Activated effector memory CD4-positive, alpha-beta T cell treated with Interleukin-2 at 50 U/mL for 16 hours (primary cell): ENCODE measurements around the gene KRT79.

Source experiments
- DNase-seq: peaks from one replicate; pipeline ENCODE4 v3.0.0-alpha.2; 2020

KRT79 gene

DNA sequence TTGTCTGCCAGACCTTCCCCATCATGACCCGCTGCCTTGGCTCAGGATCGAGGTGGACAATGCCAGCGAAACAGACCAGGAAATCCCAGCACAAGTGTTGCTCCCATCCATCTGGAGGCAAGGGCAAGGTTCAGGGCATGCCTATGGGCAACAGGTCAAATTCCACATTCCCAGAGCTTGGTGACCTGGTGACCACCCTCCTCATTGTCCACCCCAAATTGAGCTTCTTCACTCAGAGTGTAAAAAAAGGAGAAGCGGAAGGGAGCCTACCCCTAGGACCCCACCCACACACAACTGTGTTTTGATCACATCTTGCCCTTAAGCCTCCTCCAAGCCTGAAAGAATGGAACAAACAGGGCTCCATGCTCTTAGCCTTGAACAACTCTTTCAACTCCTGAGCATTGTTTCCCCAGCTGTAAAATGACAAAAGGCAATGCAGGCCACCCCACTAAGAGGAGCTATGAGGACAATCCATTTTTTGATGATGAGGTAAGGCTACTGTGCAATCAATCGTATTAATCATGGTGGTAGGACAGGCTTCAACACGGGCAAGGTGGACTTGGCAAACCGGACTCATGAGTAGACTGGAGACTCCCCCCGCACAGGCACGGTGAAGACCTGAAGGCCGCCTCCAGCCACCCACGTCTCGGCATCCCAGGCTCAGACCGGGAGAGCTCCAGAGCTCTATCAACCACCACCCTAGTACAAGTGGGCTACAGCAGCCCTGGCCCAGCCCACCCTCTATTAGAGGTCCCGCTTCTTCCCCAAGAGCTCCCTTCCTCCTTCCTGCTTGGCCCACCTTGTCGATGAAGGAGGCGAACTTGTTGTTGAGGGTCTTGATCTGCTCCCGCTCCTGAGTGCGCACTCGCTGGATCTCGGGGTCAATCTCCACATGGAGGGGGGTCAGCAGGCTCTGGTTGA is 866 bp downstream of the KRT79 start:
- DNase-seq, result no peak

DNA sequence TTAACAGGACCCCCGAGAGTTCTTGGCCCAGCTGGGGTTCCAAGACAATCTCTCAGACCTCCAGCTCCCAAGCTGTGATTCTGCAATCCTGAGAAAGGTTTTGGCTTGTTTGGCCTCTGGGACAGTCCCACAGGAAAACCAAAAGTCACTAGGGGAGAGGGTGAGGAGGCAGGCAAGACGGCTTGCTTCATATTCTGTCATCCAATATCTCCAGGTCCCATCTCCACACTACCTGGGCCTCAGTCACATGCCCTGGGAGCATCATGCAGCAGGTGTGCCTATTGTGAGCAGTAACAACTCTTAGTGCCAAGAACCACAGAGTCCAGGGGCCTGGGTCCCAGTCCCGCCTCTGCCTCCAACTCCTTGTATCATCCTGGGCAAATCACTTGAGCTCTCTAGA is 1.7 kb downstream of the KRT79 start:
- no peak for DNase-seq

DNA sequence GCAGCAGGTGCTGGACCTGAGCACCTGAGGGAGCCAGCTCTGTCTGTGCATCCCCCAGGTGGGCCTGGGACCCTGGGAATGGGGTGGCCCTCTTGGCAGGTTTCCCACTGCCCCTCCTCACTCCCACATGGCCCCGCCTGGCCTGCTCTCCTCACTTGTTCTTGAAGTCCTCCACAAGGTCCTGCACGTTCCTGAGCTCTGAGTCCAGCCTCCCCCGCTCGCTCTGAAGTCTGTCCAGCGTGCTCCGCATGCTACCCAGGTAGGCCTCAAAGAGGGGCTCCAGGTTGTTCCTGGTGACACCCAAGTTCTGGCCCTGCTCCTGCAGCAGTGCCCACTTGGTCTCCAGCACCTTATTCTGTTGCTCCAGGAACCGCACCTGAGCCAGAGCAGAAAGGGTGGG is 2.9 kb downstream of the KRT79 start:
- DNase-seq, result no peak

GRCh38 chr12:52829986-52830770 is 3.9 kb downstream of the KRT79 start:
- no peak for DNase-seq

- DNase-seq, result no peak
Observed at GRCh38 chr12:52828591-52829021, 5.5 kb downstream of the KRT79 start.

- no peak for DNase-seq
Observed at GRCh38 chr12:52828156-52828555, 6.0 kb downstream of the KRT79 start.

DNA sequence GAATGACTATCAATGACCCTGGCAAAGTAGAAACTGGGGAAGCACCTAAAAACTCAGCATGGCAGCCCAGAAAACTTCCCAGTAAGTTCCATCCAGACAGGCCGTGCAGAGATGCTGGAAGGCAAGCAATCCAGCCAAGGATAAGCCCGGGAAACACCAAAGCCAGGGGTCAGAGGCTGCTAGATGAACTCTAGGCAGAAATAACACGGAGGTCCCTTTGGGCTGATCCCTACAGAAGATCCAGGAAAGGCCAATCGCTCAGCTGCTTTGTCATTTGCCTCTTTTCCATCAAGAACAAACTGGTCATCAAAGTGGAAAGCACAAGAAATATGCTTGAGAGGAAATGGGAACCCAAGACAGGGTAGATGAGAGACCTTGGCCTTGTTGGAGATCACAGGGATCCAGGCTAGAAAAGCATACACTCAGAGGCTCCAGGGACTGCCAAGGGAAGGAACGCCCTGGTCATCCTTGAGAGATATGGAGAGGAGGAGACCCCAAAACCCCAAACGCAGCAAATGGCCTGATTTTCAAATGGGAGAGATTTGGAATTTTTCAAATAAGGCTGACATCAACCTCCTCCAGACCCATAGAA is 6.5 kb downstream of the KRT79 start:
- no peak for DNase-seq

DNA sequence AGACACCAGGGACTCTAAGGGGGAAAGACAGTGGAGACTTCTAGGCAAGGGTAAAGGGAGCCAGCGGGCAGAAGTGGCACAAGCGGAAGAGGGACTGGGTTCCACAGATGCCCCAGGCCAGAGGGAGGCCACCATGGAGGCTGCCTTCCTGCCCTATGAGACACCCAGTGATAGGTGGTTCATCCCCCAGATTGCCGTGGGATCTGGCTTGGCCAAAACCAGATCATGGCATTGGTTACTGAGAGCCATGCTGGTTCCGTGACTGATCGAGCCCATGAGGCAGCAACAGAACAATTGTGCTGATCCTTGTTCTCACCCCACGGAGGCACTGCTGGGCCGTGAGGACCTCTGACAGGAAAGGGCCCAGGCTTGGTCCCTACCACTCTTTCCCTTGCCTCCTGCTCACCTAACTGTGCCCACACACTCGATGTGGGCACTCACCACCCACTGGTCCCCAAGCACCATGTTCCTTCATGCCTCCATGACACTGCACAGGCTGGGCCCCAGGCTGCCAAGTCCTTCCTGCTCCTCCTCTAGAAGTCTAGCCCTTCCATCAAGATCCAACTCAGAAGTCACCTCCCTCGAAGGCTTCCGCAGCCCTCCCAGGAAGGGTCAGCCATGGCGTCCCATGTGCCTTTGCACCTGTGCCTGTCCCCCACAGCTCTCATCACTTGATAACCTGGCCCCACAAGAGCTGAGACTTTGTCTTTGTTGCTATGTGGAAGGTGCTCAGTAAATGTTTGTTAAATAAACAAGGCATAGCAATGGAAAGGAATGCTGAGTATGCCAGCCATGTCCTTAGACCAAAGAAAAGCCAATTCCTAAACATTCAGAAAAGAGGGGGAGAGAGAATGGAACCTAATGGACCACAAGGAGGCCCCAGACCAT is 7.3 kb downstream of the KRT79 start:
- no peak for DNase-seq

- DNase-seq, result no peak
Observed at GRCh38 chr12:52825961-52826360, 8.2 kb downstream of the KRT79 start.

DNA sequence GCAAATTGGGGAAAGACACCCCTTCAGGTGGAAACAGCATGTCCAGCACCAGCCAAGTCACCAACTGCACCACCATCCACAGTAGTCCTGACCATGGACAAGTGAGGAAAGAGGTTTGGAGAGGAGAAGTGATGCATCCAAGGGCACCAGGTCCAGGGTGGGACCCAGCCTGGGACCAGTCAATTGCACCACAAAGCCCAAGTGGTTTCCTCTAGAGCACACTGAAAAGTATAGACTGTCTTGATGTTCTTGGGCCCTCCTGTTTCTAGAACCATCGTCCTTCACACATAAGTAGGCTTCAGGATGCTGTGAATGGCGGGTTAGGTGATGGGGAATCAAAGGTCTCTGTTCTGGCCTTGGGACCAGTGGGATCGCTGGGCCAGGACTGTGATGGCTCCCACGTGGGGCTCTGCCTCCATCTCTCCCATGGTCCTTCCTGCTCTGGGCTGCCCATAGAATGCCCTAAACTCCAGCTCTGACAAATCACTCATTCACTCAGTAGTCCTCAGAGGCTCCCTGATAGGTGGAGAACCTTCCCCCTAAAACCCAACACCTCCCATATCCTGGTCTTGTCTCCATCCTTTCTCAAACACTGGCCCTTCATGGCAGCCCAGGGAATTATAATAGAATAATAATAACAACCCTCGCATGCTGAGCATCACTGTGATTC is 9.2 kb downstream of the KRT79 start:
- DNase-seq, result no peak

DNA sequence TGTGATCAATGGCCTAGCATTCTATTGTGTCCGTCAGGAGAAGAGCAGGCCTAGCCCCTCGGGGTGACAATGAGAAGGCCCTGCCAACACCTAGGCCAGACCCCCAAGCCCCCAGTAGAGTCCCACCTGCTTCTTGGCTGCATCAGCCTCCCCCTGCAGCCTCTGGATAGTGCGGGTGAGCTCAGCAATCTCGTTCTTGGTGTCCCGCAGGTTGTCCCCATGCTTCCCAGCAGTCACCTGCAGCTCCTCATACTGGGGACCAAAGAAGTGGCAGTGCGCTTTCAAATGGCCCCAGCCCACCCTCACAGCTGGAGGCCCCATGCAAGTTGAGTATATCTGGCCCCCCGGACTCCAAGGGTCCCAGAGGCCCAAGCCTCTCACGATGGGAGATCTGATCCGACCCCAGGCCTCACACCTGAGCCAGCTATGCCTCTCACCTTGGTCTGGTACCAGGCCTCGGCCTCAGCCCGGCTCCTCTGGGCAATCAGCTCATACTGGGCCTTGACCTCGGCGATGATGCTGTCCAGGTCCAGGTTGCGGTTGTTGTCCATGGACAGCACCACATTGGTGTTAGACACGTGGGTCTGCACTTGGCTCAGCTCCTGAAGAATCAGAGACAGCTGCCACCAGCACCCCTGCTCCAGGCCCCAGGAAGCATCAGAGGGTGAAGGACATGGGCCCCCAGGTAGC is 10.2 kb downstream of the KRT79 start:
- no peak for DNase-seq

GRCh38 chr12:52822771-52823510 is 11.2 kb downstream of the KRT79 start:
- no peak for DNase-seq

DNA sequence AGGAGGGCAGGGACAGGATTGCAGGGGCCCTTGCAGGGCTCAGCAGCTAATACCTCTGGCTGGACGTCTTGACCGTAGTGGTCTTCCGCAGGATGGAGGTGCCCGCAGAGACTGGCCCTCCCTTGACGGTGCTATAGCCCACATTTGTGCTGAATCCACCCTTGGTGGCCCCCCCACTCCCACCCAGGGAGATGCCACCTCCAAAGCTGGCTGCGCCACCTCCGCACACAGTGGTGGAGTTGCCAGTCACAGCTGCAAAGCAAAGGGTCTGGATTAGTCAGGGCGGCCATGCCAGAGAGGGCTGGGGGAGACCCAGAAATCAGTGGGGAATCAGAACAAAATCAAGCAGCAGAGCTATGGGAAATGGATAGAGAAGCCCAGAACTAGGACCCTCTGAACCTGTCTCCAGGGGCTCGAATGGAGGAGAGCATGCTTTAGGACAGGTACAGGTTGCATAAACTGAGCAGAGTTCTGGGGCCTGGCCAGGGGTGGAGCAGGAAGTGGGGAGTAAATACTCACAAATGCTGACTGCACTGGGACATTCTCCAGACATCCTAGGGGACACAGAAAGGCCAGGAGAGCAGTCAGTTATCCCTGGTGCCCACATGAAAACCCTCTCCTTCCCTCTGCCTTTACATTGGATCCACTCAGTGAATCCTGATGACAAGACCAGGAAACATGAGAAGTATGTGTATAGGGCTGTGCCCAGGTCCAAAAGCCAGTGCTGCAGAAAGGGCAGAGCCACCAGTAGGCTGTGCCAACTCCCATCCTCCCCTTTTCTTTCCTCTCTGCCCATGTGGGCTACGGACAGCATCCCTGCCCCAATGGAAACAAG is 12.1 kb downstream of the KRT79 start:
- no peak for DNase-seq

DNA sequence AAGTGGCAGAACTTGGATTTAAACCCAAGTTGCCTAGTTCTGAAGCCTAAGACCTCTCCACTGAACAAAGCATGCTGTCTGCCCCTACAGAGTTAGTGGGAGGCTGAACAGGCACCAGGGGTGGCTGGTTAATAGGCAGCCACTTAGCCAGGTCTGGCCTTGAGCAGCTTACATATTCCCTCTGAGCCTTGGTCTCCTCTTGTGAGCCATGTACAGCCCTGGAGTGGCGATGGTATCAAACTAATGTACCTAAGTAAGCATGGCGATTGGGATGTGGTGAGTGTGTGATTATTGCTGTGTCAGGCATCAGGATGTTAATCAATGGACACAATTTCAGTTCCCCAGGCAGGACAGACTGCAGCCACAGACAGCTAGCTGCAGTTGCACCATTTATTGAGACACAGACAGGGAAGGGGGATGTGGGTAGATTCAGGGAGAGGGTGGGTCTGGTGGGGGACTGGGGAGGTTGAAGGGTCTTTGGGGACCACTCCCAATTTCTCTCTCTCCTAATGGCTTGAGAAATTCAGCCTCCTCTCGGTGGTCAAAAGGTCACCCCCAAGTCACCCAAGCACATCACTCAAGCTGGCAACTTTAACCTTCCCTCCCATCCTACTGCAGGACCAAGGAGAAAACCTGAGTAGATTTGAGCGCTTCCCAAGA is 12.9 kb downstream of the KRT79 start:
- no peak for DNase-seq

DNA sequence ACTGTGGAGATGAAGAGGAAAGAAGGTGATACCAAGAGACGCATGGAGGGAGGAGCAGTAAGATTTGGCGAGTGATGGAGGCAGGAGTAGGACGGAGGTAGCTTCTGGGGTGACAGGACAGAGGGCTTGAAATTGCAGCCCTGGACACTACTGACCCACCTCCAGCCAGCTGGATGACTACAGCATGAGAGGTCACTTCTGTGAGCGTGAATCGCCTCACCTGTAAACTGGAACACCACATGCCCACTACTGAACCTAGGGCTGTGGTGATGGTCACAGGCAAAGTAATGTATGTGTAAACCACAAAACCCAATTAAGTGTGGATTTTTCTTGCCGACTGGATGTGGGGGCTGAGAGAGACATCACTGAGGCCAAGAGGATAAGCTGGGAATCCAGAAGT is 13.6 kb downstream of the KRT79 start:
- DNase-seq, result no peak

DNA sequence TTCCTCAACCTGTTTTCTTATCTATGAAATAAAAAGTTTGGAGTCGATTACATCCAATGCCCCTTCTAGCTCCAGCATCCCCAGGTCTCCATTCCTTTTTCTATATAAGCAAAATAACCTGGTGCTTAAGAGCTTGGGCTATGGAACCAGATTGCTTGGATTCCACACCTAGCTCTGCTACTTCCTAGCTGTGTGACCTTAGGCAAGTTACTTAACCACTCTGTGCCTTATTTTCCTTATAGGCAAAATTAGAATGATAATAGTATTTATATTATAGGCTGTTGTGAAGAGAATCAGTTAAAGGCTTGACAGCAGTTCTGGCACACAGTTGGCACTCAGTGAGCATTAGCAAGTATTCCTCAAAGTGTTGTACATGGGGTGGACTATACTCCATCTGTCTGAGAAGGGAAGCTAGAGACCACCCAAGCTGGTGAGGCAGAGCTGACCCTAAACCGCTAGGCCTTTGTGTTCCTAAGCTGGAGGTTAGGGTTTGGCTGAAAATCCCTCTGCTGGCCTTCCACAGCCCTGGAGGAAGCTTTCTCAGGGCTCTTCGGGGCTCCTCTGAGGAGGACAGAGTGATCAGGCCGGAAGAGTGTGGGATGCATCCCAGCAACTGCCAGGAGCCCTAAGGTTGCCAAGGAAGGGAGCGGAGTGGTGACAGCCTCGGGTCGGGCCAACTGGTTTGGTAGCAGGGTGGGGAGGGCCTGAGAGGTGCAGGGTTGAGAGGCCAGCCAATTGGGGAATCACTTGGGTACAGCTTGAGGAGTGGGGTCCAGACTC is 14.2 kb downstream of the KRT79 start:
- no peak for DNase-seq

DNA sequence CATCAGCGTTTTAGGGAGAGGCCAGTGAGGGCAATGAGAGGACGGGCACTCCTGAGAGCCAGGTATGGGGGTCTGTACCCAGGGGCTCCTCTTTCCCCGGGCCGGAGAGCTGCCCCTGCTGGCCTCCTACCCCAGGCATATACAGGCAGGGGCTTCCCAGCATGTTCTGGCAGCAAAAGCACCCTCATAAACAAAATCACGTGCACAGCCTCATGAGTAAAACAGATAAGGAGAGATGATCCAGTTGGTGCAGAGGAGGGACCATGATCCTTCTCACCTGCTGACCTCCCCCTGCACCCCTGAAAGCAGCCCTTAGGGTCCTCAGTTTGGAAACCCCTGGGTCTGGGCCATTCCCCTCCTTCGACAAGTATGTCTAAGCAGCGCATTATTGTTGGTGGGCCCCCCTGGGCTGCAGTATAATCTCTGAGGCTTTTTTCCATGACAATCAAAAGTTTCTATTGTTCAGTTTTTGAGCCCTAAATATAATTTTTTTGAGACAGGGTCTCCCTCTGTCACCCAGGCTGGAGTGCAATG is 15.2 kb downstream of the KRT79 start:
- DNase-seq, result no peak

DNA sequence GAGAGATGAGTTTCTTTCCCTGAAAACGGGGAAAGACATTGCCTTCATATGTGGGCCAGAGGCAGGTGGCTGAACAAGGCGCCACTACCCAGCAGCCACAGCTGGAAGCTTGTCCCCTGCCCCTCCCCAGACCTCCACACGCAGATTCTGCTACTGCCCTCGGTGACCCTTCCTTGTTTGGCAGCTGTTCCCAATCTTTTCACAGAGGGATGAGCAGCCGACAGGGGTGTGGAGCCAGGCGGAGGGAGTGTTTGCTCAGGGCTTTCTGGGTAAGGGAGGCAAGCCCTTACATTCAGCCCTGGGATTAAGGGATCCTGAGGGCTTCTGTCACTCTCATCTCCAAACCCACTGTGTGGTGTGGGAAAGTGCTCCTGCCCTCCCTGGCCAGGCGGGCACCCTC is 15.7 kb downstream of the KRT79 start:
- DNase-seq, result no peak
